Progenitor cell of endocrine pancreas (in vitro differentiated cells): Measurements from ENCODE around the gene CTNNBIP1. TPM values are rescaled to one million over a fixed set of nuclear protein-coding genes. Genes with fewer than 3 reads are reported as not detected.

Source experiments
- DNase-seq: peaks from one replicate; pipeline ENCODE4 v3.0.0; 2021; ENCODE audit warnings: low spot score; ENCODE audit not compliant: unreplicated experiment
- H3K27ac Mint-ChIP-seq: 2 replicates; pipeline ENCODE4 v1.8.0; 2021; ENCODE audit warnings: mild to moderate bottlenecking, moderate library complexity, mixed read lengths
- H3K27me3 Mint-ChIP-seq: 2 replicates; pipeline ENCODE4 v1.8.0; 2021; ENCODE audit warnings: mixed read lengths
- H3K36me3 Mint-ChIP-seq: 2 replicates; pipeline ENCODE4 v1.8.0; 2022; ENCODE audit warnings: mixed read lengths; ENCODE audit not compliant: insufficient read depth
- H3K4me1 Mint-ChIP-seq: 2 replicates; pipeline ENCODE4 v1.8.0; 2021; ENCODE audit warnings: low read depth, mixed read lengths
- H3K4me3 Mint-ChIP-seq: 2 replicates; pipeline ENCODE4 v1.8.0; 2021; ENCODE audit warnings: low read depth, mild to moderate bottlenecking, moderate library complexity, mixed read lengths
- H3K9me3 Mint-ChIP-seq: 2 replicates; pipeline ENCODE4 v1.8.0; 2021; ENCODE audit warnings: low read depth, mixed read lengths
- total RNA-seq: library from RNA; stranded (reverse); gene quantifications from 2 replicates; pipeline ENCODE4 v1.2.1, GENCODE V29; 2021
- TF ChIP-seq, protein P1 (sequence below): fragments of 200-600 bp; sonication (generic); IDR thresholded peaks from one replicate; pipeline ENCODE4 v1.5.0; 2021; ENCODE audit warnings: antibody characterized with exemption, mild to moderate bottlenecking; ENCODE audit not compliant: unreplicated experiment

CTNNBIP1 gene
- total RNA-seq, 1 donor from 2014 or later: 79.9 TPM

- peaks cover 1% of the 10 kb centered on the region for H3K36me3 Mint-ChIP-seq
- H3K4me3 Mint-ChIP-seq: no peak overlapping the region
- TF ChIP-seq, protein P1, sequence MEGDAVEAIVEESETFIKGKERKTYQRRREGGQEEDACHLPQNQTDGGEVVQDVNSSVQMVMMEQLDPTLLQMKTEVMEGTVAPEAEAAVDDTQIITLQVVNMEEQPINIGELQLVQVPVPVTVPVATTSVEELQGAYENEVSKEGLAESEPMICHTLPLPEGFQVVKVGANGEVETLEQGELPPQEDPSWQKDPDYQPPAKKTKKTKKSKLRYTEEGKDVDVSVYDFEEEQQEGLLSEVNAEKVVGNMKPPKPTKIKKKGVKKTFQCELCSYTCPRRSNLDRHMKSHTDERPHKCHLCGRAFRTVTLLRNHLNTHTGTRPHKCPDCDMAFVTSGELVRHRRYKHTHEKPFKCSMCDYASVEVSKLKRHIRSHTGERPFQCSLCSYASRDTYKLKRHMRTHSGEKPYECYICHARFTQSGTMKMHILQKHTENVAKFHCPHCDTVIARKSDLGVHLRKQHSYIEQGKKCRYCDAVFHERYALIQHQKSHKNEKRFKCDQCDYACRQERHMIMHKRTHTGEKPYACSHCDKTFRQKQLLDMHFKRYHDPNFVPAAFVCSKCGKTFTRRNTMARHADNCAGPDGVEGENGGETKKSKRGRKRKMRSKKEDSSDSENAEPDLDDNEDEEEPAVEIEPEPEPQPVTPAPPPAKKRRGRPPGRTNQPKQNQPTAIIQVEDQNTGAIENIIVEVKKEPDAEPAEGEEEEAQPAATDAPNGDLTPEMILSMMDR: no peak
- H3K4me1 Mint-ChIP-seq: peaks cover 4% of the 10 kb centered on the region
- H3K9me3 Mint-ChIP-seq: no peaks in the 10 kb centered on the region
- DNase-seq: no peak
- no peak overlapping the region for H3K27ac Mint-ChIP-seq
- H3K27me3 Mint-ChIP-seq: no peaks in the 10 kb centered on the region
Measured at GRCh38 chr1:9871707-9872425, 38.2 kb downstream of the CTNNBIP1 start.

GRCh38 chr1:9871021-9871420, 39.0 kb downstream of the CTNNBIP1 start:
- Mint-ChIP-seq H3K4me1 (peaks cover 4% of the 10 kb centered on the region), H3K27ac (no peak overlapping the region), H3K27me3 (no peaks in the 10 kb centered on the region), H3K4me3 (no peak overlapping the region), H3K9me3 (no peaks in the 10 kb centered on the region), H3K36me3 (peaks cover 3% of the 10 kb centered on the region)
- no peak for DNase-seq
- TF ChIP-seq, protein P1: no peak

- Mint-ChIP-seq H3K4me1 (peaks cover 4% of the 10 kb centered on the region), H3K27me3 (no peaks in the 10 kb centered on the region), H3K4me3 (no peak overlapping the region), H3K36me3 (peaks cover 5% of the 10 kb centered on the region), H3K9me3 (no peaks in the 10 kb centered on the region), H3K27ac (no peak overlapping the region)
- DNase-seq: no peak
- TF ChIP-seq, protein P1: no peak
Measured at GRCh38 chr1:9870572-9870971, 39.5 kb downstream of the CTNNBIP1 start.

DNA sequence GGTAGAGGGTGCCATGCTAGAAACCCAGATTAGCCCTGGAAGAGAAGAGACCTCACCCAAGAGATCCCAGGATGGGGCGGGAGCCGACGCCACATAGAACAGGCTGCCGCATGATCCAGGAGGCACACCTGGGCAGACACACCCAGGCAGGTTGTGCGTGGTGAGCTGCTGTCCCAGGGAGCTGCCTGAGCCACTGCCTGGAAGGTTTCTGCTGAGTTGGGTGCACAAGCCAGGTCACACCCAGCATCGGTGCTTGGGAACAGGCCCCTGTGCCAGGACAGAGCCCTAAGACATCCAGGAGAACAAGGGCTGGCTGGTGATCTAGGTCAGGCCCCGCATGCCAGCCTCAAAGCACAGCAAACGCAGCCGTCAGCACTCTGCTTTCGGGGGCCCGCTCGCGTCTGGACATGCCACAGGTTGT, 40.2 kb downstream of the CTNNBIP1 start:
- H3K4me1 Mint-ChIP-seq: no peaks in the 10 kb centered on the region
- TF ChIP-seq, protein P1: no peak
- no peaks in the 10 kb centered on the region for H3K27me3 Mint-ChIP-seq
- H3K36me3 Mint-ChIP-seq: peaks cover 5% of the 10 kb centered on the region
- no peak for DNase-seq
- no peak overlapping the region for H3K4me3 Mint-ChIP-seq
- no peaks in the 10 kb centered on the region for H3K9me3 Mint-ChIP-seq
- no peak overlapping the region for H3K27ac Mint-ChIP-seq

- H3K4me3 Mint-ChIP-seq: no peak overlapping the region
- H3K9me3 Mint-ChIP-seq: no peaks in the 10 kb centered on the region
- H3K27ac Mint-ChIP-seq: no peak overlapping the region
- no peaks in the 10 kb centered on the region for H3K4me1 Mint-ChIP-seq
- H3K27me3 Mint-ChIP-seq: no peaks in the 10 kb centered on the region
- DNase-seq: no peak
- peaks cover 5% of the 10 kb centered on the region for H3K36me3 Mint-ChIP-seq
- TF ChIP-seq, protein P1: no peak
Measured at GRCh38 chr1:9868244-9868590, 41.9 kb downstream of the CTNNBIP1 start.
